K562 (cell line): ENCODE results near the gene POU4F3. TPM values are rescaled to one million over a fixed set of nuclear protein-coding genes. Genes with fewer than 3 reads are reported as not detected.

ENCODE experiments used
- ATAC-seq: fragments of 200-7000 bp; cut with Tn5 transposase; 3 replicates; pipeline ENCODE4 v1.9.1; 2020; ENCODE audit warnings: moderate library complexity
- BruUV-seq: library from RNA; stranded (reverse); fragments of 400-500 nt; replicated peaks from 2 replicates; lab custom pipeline; 2021; lab: Mats Ljungman, UMichigan
- CTCF ChIA-PET: fragments of 300-600 bp; formaldehyde crosslinking; extraction: SDS; loops from one replicate; lab custom pipeline; 2021; ENCODE audit warnings: low intra/inter-chr PET ratio; lab: Yijun Ruan, JAX
- POLR2A ChIA-PET: fragments of 300-600, 350-650 bp; sonication (Branson Sonifier 250); formaldehyde crosslinking; extraction: SDS; loops from one replicate; lab custom pipeline; 2021; ENCODE audit warnings: antibody characterized with exemption, inconsistent platforms; lab: Yijun Ruan, JAX
- DNase-seq, 4 experiments: peaks; one replicate each; pipeline versions ENCODE4 v3.0.0 to v3.0.0-alpha.2; 2011 to 2018; ENCODE audit warnings: low spot score in 3 of 4, mixed read lengths in 3 of 4; ENCODE audit errors: extremely low read depth in 1 of 4
- FAIRE-seq: peaks from 2 replicates; lab custom pipeline; 2011; peaks lifted over from hg19 to GRCh38; lab: Jason Lieb, UNC
- H2AFZ ChIP-seq: 2 replicates; pipeline ENCODE4 v1.6.0; 2011; ENCODE audit warnings: low read depth, low read length, control low read depth, inconsistent platforms
- H3K27ac ChIP-seq: fragments of 200-600 bp; 3 replicates; pipeline ENCODE4 v1.8.0; 2011; ENCODE audit warnings: low read depth, mild to moderate bottlenecking, control low read depth, inconsistent platforms, low read length, moderate library complexity, mixed read lengths; ENCODE audit errors: extremely low read depth
- H3K27me3 ChIP-seq, 2 experiments: fragments of 300-600 bp in 1 of 2; 2 replicates in 1 of 2; 3 replicates in 1 of 2; pipeline versions ENCODE4 v1.6.0 to v1.8.0; 2011; ENCODE audit warnings: inconsistent platforms in 2 of 2, low read length in 2 of 2, mild to moderate bottlenecking in 1 of 2, mixed read lengths in 1 of 2, moderate library complexity in 1 of 2; ENCODE audit not compliant: control insufficient read depth in 2 of 2, insufficient read depth in 2 of 2
- H3K36me3 ChIP-seq: fragments of 300-600 bp; 3 replicates; pipeline ENCODE4 v1.8.0; 2011; ENCODE audit warnings: mild to moderate bottlenecking, low read length, inconsistent platforms; ENCODE audit not compliant: control insufficient read depth, insufficient read depth
- H3K4me1 ChIP-seq, 2 experiments: fragments of 200-600 bp in 1 of 2; replicated peaks in 1 of 2; 2 replicates in 1 of 2; 3 replicates in 1 of 2; pipeline versions ENCODE4 v1.5.1 to v1.8.0; 2011; ENCODE audit warnings: inconsistent platforms in 2 of 2, low read length in 2 of 2, mild to moderate bottlenecking in 1 of 2, mixed read lengths in 1 of 2, moderate library complexity in 1 of 2; ENCODE audit not compliant: control insufficient read depth in 2 of 2, insufficient read depth in 2 of 2
- H3K4me2 ChIP-seq: 2 replicates; pipeline ENCODE4 v1.6.1; 2011; ENCODE audit warnings: low read length, control low read depth, inconsistent platforms, mixed read lengths; ENCODE audit not compliant: insufficient read depth
- H3K4me3 ChIP-seq: fragments of 200-600 bp; sonication (generic), shearing (Covaris generic); 2 replicates; pipeline ENCODE4 v1.5.1; 2016; ENCODE audit warnings: control low read depth, inconsistent platforms
- H3K79me2 ChIP-seq: fragments of 200-600 bp; 3 replicates; pipeline ENCODE4 v1.8.0; 2011; ENCODE audit warnings: low read length, inconsistent platforms; ENCODE audit not compliant: control insufficient read depth, insufficient read depth
- H3K9ac ChIP-seq, 2 experiments: 2 replicates each; pipeline versions ENCODE4 v1.6.0 to v1.6.1; 2011; ENCODE audit warnings: low read depth in 2 of 2, low read length in 2 of 2, control low read depth in 1 of 2, inconsistent platforms in 1 of 2, mild to moderate bottlenecking in 1 of 2, mixed read lengths in 1 of 2; ENCODE audit not compliant: insufficient read depth in 1 of 2
- H3K9me1 ChIP-seq: one replicate; pipeline ENCODE4 v1.6.0; 2011; ENCODE audit warnings: inconsistent platforms, mild to moderate bottlenecking, low read length, moderate library complexity; ENCODE audit not compliant: control insufficient read depth, insufficient read depth
- H3K9me3 ChIP-seq: replicated peaks from 2 replicates; pipeline ENCODE4 v1.5.1; 2011; ENCODE audit warnings: low read depth, low read length, inconsistent platforms; ENCODE audit not compliant: control insufficient read depth, insufficient read depth
- H4K20me1 ChIP-seq: replicated peaks from 2 replicates; pipeline ENCODE4 v1.6.1; 2011; ENCODE audit warnings: low read length, inconsistent platforms, mixed read lengths; ENCODE audit not compliant: control insufficient read depth, insufficient read depth
- CBX5 ChIP-seq: IDR thresholded peaks from 2 replicates; pipeline ENCODE4 v1.6.1; 2014; ENCODE audit warnings: low read depth, borderline replicate concordance
- CTCF ChIP-seq, 3 experiments: IDR thresholded peaks in 2 of 3; conservative IDR thresholded peaks in 1 of 3; 2 replicates each; pipeline ENCODE4 v1.5.1; 2011 to 2012; ENCODE audit warnings: low read length in 3 of 3, mild to moderate bottlenecking in 3 of 3, control low read depth in 2 of 3, improper control_type of control experiment in 1 of 3, inconsistent platforms in 1 of 3, low read depth in 1 of 3, mixed read lengths in 1 of 3, moderate library complexity in 1 of 3; ENCODE audit not compliant: insufficient read depth in 2 of 3
- DIDO1 ChIP-seq: fragments of 450-650 bp; IDR thresholded peaks from 2 replicates; pipeline ENCODE4 v1.6.1; 2016; ENCODE audit warnings: low read depth, missing biosample characterization, missing genetic modification characterization
- MAX ChIP-seq: sonication (generic); formaldehyde crosslinking; IDR thresholded peaks from 2 replicates; pipeline ENCODE4 v1.9.0; 2022; ENCODE audit warnings: mild to moderate bottlenecking, missing genetic modification reagents
- NFE2 ChIP-seq: IDR thresholded peaks from 2 replicates; pipeline ENCODE4 v1.6.1; 2014; ENCODE audit warnings: antibody characterized with exemption, low read depth
- PCBP1 ChIP-seq: fragments of 200-400 bp; formaldehyde crosslinking; IDR thresholded peaks from 2 replicates; pipeline ENCODE4 v1.6.1; 2018; ENCODE audit warnings: mild to moderate bottlenecking, low read depth, low read length; ENCODE audit not compliant: poor library complexity, severe bottlenecking
- PRMT5 ChIP-seq: sonication (generic); formaldehyde crosslinking; IDR thresholded peaks from 2 replicates; pipeline ENCODE4 v1.5.0; 2020; ENCODE audit warnings: missing genetic modification reagents
- ZNF146 ChIP-seq: IDR thresholded peaks from one replicate; pipeline ENCODE4 v1.6.1; 2018; ENCODE audit warnings: missing compliant biosample characterization; ENCODE audit not compliant: unreplicated experiment
- ZNF696 ChIP-seq: fragments of 250-450 bp; sonication (Bioruptor Pico); conservative IDR thresholded peaks from 2 replicates; pipeline ENCODE4 v1.4.0; 2020; ENCODE audit warnings: mild to moderate bottlenecking, moderate library complexity
- WGBS: fragments of 100-300 bp; shearing (Covaris generic); methylation state at CpG from one replicate; pipeline ENCODE4 v1.1.6; 2016; ENCODE audit warnings: low coverage, mixed read lengths; ENCODE audit not compliant: insufficient coverage; ENCODE audit errors: missing lambda C conversion rate; 5-methylcytosine and 5-hydroxymethylcytosine counted together
- in situ Hi-C: fragments of 300-500 bp; cut with MboI; formaldehyde crosslinking; loops from 4 replicates; pipeline ENCODE4 v1.15.0; 2018; ENCODE audit warnings: inconsistent platforms, mixed read lengths
- intact Hi-C: fragments of 100-400 bp; cut with micrococcal nuclease; formaldehyde crosslinking; loops from 2 replicates; pipeline ENCODE4 v1.14.2; 2022
- polyA plus RNA-seq, 8 experiments: library from polyadenylated mRNA; depleted of rRNA in 4 of 8; stranded (reverse) in 5 of 8; unstranded in 3 of 8; fragments of >200 nt; fragmentation: Nextera tagmentation in 2 of 8; fragmentation: Illumina TruSeq in 1 of 8; extraction: Ambion mirVana in 2 of 8; extraction: Trizol in 1 of 8; gene quantifications; 2 replicates each; pipeline versions ENCODE4 v1.2.1 to v1.2.3, GENCODE V29; 2011 to 2014; ENCODE audit warnings: inconsistent platforms in 1 of 8, missing spikeins in 1 of 8
- total RNA-seq, 7 experiments: library from RNA; depleted of rRNA in 6 of 7; stranded (reverse); fragments of >200 nt in 6 of 7; fragmentation: Illumina TruSeq in 2 of 7; extraction: Trizol in 2 of 7; gene quantifications; 2 replicates each; pipeline versions ENCODE4 v1.2.1 to v1.2.3, GENCODE V29; 2011 to 2021; ENCODE audit warnings: low replicate concordance in 1 of 7
- TF ChIP-seq, protein P1 (sequence below), 2 experiments: fragments of 450-650 bp; formaldehyde crosslinking in 1 of 2; IDR thresholded peaks; 2 replicates each; pipeline versions ENCODE4 v1.4.0 to v1.6.1; 2014 to 2020; ENCODE audit warnings: mild to moderate bottlenecking in 2 of 2, borderline replicate concordance in 1 of 2, low read depth in 1 of 2
- TF ChIP-seq, protein P2 (sequence below): fragments of 450-650 bp; IDR thresholded peaks from 2 replicates; pipeline ENCODE4 v1.6.1; 2016; ENCODE audit warnings: low read depth, mild to moderate bottlenecking, moderate library complexity

The POU4F3 gene
- total and polyA plus RNA-seq, 9 of the 15 experiments (the other 6 are each of a cell fraction or from before 2014, with no cell fraction given), result 0.04 to 0.13 (median 0.07) TPM; not detected in 6

DNA sequence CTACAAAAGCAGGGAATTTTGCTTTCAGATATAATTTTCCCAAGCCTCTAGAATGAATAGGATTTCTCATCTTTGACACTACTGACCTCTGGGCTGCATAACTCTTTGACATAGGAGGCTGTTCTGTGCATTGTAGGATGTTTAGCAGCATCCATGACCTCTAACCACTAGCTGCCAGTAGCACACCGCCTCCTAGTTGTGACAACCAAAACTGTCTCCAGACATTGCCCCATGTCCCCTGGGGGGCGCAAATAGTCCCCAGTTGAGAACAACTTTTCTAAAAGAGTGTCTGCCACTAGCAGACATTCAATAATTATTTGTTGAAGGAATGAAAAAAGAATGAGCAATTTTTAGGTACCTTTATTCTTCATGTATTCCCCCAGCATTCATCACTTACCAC is 51.8 kb downstream of the POU4F3 start:
- WGBS, result 0% methylated on average over 2 of the region's 2 CpGs
- in situ Hi-C loops (no loop called here), intact Hi-C loops (no loop called here)
- no TSS peak for BruUV-seq
- H3K4me1 ChIP-seq, result no peaks in the 10 kb centered on the region
- no peak overlapping the region for H3K4me3 ChIP-seq
- ATAC-seq (peak; percentile 87), DNase-seq (peak in 1 of 4 experiments; percentile 37), FAIRE-seq (no peak)
- H3K9me1 ChIP-seq, result no peaks in the 10 kb centered on the region
- H3K9me3 ChIP-seq, result no peaks in the 10 kb centered on the region
- H3K4me2 ChIP-seq, result no peak overlapping the region
- ChIA-PET POLR2A (no interaction called here), CTCF (no interaction called here)
- no peak overlapping the region for H3K27ac ChIP-seq
- H3K36me3 ChIP-seq, result no peaks in the 10 kb centered on the region
- H3K79me2 ChIP-seq, result no peaks in the 10 kb centered on the region
- no peaks in the 10 kb centered on the region for H4K20me1 ChIP-seq
- H2AFZ ChIP-seq, result no peak overlapping the region
- H3K9ac ChIP-seq, result no peak overlapping the region
- H3K27me3 ChIP-seq, result peaks cover 3 to 5% of the 10 kb centered on the region in 2 experiments; a peak in 1 of 5 replicates
- TF ChIP-seq PCBP1 (no peak), PRMT5 (CRISPR knock-in tag) (no peak), DIDO1 (tag) (no peak), CTCF (IDR thresholded peaks at IDR 0.05 in 2 of 3, conservative IDR thresholded peaks at IDR 0.05 in 1 of 3; ENCODE audit: insufficient read depth in 2 of 3, low read depth in 1 of 3, low read length in 3 of 3) (peak; percentile 71 to 99 (median 95)), NFE2 (no peak), MAX (CRISPR knock-in tag) (no peak), CBX5 (no peak), ZNF146 (CRISPR knock-in tag) (no peak), ZNF696 (no peak)
- TF ChIP-seq, protein P1, sequence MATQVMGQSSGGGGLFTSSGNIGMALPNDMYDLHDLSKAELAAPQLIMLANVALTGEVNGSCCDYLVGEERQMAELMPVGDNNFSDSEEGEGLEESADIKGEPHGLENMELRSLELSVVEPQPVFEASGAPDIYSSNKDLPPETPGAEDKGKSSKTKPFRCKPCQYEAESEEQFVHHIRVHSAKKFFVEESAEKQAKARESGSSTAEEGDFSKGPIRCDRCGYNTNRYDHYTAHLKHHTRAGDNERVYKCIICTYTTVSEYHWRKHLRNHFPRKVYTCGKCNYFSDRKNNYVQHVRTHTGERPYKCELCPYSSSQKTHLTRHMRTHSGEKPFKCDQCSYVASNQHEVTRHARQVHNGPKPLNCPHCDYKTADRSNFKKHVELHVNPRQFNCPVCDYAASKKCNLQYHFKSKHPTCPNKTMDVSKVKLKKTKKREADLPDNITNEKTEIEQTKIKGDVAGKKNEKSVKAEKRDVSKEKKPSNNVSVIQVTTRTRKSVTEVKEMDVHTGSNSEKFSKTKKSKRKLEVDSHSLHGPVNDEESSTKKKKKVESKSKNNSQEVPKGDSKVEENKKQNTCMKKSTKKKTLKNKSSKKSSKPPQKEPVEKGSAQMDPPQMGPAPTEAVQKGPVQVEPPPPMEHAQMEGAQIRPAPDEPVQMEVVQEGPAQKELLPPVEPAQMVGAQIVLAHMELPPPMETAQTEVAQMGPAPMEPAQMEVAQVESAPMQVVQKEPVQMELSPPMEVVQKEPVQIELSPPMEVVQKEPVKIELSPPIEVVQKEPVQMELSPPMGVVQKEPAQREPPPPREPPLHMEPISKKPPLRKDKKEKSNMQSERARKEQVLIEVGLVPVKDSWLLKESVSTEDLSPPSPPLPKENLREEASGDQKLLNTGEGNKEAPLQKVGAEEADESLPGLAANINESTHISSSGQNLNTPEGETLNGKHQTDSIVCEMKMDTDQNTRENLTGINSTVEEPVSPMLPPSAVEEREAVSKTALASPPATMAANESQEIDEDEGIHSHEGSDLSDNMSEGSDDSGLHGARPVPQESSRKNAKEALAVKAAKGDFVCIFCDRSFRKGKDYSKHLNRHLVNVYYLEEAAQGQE (IDR thresholded peaks at IDR 0.05; ENCODE audit: borderline replicate concordance), result peak; percentile 12; the same call in 1 of the 2 replicates
- TF ChIP-seq, protein P1 (CRISPR knock-in tag; IDR thresholded peaks at IDR 0.05; ENCODE audit: low read depth), result no peak
- TF ChIP-seq, protein P2, sequence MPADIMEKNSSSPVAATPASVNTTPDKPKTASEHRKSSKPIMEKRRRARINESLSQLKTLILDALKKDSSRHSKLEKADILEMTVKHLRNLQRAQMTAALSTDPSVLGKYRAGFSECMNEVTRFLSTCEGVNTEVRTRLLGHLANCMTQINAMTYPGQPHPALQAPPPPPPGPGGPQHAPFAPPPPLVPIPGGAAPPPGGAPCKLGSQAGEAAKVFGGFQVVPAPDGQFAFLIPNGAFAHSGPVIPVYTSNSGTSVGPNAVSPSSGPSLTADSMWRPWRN, result no peak
